Fibroblast of lung (primary cell): Measurements from ENCODE around the gene UPF1. TPM values are rescaled to one million over a fixed set of nuclear protein-coding genes. Genes with fewer than 3 reads are reported as not detected.

ENCODE experiments used
- DNase-seq, 2 donors: peaks; one replicate each; pipeline versions ENCODE4 v3.0.0 to v3.0.0-alpha.2; 2010; ENCODE audit warnings: low read depth in 2 of 2
- H2AFZ ChIP-seq: 2 replicates; pipeline ENCODE4 v1.5.1; 2012; ENCODE audit warnings: low read length, control low read depth, inconsistent platforms
- H3K27ac ChIP-seq: 2 replicates; pipeline ENCODE4 v1.5.1; 2011; ENCODE audit warnings: low read length, control low read depth; ENCODE audit not compliant: insufficient read depth
- H3K27me3 ChIP-seq: 2 replicates; pipeline ENCODE4 v1.5.1; 2011; ENCODE audit warnings: mild to moderate bottlenecking, low read length; ENCODE audit not compliant: control insufficient read depth, insufficient read depth
- H3K36me3 ChIP-seq: 2 replicates; pipeline ENCODE4 v1.5.1; 2011; ENCODE audit warnings: low read length; ENCODE audit not compliant: control insufficient read depth, insufficient read depth
- H3K4me1 ChIP-seq: 2 replicates; pipeline ENCODE4 v1.5.1; 2011; ENCODE audit warnings: low read length; ENCODE audit not compliant: control insufficient read depth, insufficient read depth; ENCODE audit errors: extremely low read depth
- H3K4me2 ChIP-seq: 2 replicates; pipeline ENCODE4 v1.5.1; 2011; ENCODE audit warnings: low read length, control low read depth; ENCODE audit not compliant: insufficient read depth; ENCODE audit errors: extremely low read depth
- H3K4me3 ChIP-seq, 4 experiments: fragments of 200-600 bp in 1 of 4; sonication (generic) in 1 of 4; replicated peaks in 1 of 4; 2 replicates each; pipeline ENCODE4 v1.5.1; 2011 to 2016; ENCODE audit warnings: low read length in 4 of 4, low read depth in 3 of 4, mild to moderate bottlenecking in 3 of 4, control low read depth in 2 of 4, inconsistent platforms in 1 of 4, mixed read lengths in 1 of 4; ENCODE audit not compliant: insufficient read depth in 1 of 4; ENCODE audit errors: control extremely low read depth in 1 of 4
- H3K79me2 ChIP-seq: 2 replicates; pipeline ENCODE4 v1.5.1; 2012; ENCODE audit warnings: mild to moderate bottlenecking, low read length, inconsistent platforms; ENCODE audit not compliant: control insufficient read depth, insufficient read depth
- H3K9ac ChIP-seq: 2 replicates; pipeline ENCODE4 v1.5.1; 2011; ENCODE audit warnings: mild to moderate bottlenecking, low read length, control low read depth; ENCODE audit not compliant: insufficient read depth
- H3K9me3 ChIP-seq: 2 replicates; pipeline ENCODE4 v1.5.1; 2012; ENCODE audit warnings: low read depth, low read length; ENCODE audit not compliant: control insufficient read depth, insufficient read depth
- H4K20me1 ChIP-seq: 2 replicates; pipeline ENCODE4 v1.5.1; 2011; ENCODE audit warnings: low read length; ENCODE audit not compliant: control insufficient read depth, insufficient read depth; ENCODE audit errors: extremely low read depth
- EZH2 ChIP-seq: IDR thresholded peaks from 2 replicates; pipeline ENCODE4 v1.5.1; 2012; ENCODE audit warnings: low read length, control low read depth, mild to moderate bottlenecking; ENCODE audit errors: missing control alignments
- polyA plus RNA-seq, 2 donors: library from polyadenylated mRNA; depleted of rRNA in 1 of 2; stranded (reverse) in 1 of 2; unstranded in 1 of 2; fragments of >200 nt; gene quantifications; 2 replicates each; pipeline ENCODE4 v1.2.1, GENCODE V29; 2011 to 2012; ENCODE audit warnings: missing spikeins in 1 of 2
- total RNA-seq: library from RNA; depleted of rRNA; stranded (reverse); fragments of >200 nt; gene quantifications from 2 replicates; pipeline ENCODE4 v1.2.1, GENCODE V29; 2014
- TF ChIP-seq, protein P1 (sequence below), 2 donors: IDR thresholded peaks in 1 of 2; conservative IDR thresholded peaks in 1 of 2; 1 replicate in 1 of 2; 2 replicates in 1 of 2; pipeline ENCODE4 v1.5.1; 2011 to 2012; ENCODE audit warnings: low read length in 2 of 2, control low read depth in 1 of 2, inconsistent platforms in 1 of 2, low read depth in 1 of 2, mild to moderate bottlenecking in 1 of 2

Gene UPF1
- total and polyA plus RNA-seq, 2 donors (not counting 1 experiment from before 2014, with no cell fraction given): 20.5 to 57.1 TPM

DNA sequence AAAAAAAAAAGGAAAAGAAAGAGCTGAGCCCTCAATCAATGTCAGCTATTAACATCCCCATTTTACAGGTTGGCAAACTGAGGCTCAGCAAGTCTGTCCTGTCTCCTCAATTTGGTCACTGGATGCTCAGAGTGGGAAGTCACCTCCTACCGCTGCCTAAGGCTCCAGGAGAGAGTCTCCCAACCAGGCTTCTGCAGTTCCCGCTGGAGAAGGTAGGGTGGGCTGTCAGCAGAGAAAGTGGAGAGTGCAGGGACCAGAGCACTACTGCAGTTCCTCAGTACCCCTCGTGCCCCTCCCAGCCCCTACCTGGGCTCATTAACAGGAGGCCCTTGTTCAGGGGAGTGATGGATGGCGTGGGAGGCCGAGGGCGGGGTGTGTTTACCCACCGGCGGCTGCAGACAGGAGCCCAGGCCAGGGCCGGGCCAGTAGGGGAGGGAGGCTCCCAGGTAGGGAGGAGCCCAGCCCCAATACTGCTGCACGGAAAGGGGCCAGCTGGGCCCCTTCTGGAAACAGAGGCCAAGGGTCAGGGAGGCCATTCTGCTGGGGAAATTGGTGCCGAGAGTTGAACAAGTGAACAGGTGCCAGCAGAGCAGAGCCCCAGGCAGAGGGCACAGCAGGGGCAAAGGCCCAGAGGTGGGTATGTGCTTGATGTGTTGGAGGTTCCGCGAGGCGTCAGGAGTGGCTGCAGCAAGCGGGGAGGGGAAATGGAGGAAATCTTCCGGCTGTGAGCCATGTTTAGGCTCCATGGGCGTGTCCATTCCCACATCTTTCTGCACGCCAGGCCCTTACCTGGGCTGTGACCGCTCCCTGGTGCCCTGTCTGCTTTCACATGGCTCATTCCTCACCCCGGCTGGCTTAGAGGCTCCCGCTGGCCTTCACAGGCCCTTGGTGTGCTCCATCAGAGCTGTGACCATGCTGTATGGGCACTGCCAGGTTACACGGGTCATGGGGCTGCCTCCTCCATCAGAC is 33.1 kb upstream of the UPF1 start:
- H3K4me1 ChIP-seq: no peaks in the 10 kb centered on the region
- H3K4me2 ChIP-seq: no peak overlapping the region
- no peaks in the 10 kb centered on the region for H3K9me3 ChIP-seq
- TF ChIP-seq EZH2: no peak
- TF ChIP-seq, protein P1, sequence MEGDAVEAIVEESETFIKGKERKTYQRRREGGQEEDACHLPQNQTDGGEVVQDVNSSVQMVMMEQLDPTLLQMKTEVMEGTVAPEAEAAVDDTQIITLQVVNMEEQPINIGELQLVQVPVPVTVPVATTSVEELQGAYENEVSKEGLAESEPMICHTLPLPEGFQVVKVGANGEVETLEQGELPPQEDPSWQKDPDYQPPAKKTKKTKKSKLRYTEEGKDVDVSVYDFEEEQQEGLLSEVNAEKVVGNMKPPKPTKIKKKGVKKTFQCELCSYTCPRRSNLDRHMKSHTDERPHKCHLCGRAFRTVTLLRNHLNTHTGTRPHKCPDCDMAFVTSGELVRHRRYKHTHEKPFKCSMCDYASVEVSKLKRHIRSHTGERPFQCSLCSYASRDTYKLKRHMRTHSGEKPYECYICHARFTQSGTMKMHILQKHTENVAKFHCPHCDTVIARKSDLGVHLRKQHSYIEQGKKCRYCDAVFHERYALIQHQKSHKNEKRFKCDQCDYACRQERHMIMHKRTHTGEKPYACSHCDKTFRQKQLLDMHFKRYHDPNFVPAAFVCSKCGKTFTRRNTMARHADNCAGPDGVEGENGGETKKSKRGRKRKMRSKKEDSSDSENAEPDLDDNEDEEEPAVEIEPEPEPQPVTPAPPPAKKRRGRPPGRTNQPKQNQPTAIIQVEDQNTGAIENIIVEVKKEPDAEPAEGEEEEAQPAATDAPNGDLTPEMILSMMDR (conservative IDR thresholded peaks at IDR 0.05 in 1 of 2, IDR thresholded peaks at IDR 0.05 in 1 of 2; ENCODE audit: low read depth in 1 of 2, low read length in 2 of 2): peak in 1 of 2 donors; percentile 13
- H3K79me2 ChIP-seq: no peaks in the 10 kb centered on the region
- DNase-seq: no peak
- peaks cover 15% of the 10 kb centered on the region for H3K27me3 ChIP-seq
- no peaks in the 10 kb centered on the region for H3K36me3 ChIP-seq
- no peak overlapping the region for H3K9ac ChIP-seq
- H2AFZ ChIP-seq: no peak overlapping the region
- H3K27ac ChIP-seq: no peak overlapping the region
- H4K20me1 ChIP-seq: no peaks in the 10 kb centered on the region
- no peak overlapping the region for H3K4me3 ChIP-seq

- H3K4me1 ChIP-seq: no peaks in the 10 kb centered on the region
- peaks cover 15% of the 10 kb centered on the region for H3K27me3 ChIP-seq
- no peak overlapping the region for H3K4me3 ChIP-seq
- H3K36me3 ChIP-seq: no peaks in the 10 kb centered on the region
- H3K9ac ChIP-seq: no peak overlapping the region
- H3K79me2 ChIP-seq: no peaks in the 10 kb centered on the region
- no peaks in the 10 kb centered on the region for H3K9me3 ChIP-seq
- TF ChIP-seq, protein P1 (conservative IDR thresholded peaks at IDR 0.05 in 1 of 2, IDR thresholded peaks at IDR 0.05 in 1 of 2; ENCODE audit: low read depth in 1 of 2, low read length in 2 of 2): no peak
- no peak for TF ChIP-seq EZH2
- H3K27ac ChIP-seq: no peak overlapping the region
- H3K4me2 ChIP-seq: no peak overlapping the region
- H2AFZ ChIP-seq: no peak overlapping the region
- DNase-seq: no peak
- no peaks in the 10 kb centered on the region for H4K20me1 ChIP-seq
Observed at GRCh38 chr19:18799389-18799970, 32.3 kb upstream of the UPF1 start.

DNA sequence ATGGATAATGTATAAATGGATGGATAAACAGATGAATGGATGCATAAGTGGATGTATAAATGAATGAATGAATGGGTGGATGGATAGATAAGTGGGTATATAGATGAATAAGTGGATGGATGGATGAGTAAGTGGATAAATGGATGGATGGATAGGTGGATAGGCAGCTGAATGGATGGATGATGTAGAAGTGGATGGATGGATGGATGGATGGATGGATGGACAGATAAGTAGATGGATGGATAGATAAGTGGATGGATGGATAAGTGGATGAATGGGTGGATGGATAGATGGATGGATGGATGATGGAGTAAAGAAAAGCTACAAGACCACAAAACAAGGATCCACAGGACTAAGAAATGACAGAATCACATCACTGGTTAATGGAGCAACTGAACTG is 31.7 kb upstream of the UPF1 start:
- Histone ChIP-seq H3K9ac (no peak overlapping the region), H3K4me2 (no peak overlapping the region), H3K4me3 (no peak overlapping the region), H3K79me2 (no peaks in the 10 kb centered on the region), H3K27me3 (peaks cover 15% of the 10 kb centered on the region), H3K36me3 (no peaks in the 10 kb centered on the region), H3K4me1 (no peaks in the 10 kb centered on the region), H3K9me3 (no peaks in the 10 kb centered on the region), H2AFZ (no peak overlapping the region), H3K27ac (no peak overlapping the region), H4K20me1 (no peaks in the 10 kb centered on the region)
- TF ChIP-seq, protein P1 (conservative IDR thresholded peaks at IDR 0.05 in 1 of 2, IDR thresholded peaks at IDR 0.05 in 1 of 2; ENCODE audit: low read depth in 1 of 2, low read length in 2 of 2): no peak
- no peak for TF ChIP-seq EZH2
- no peak for DNase-seq
